Activated CD4-positive, alpha-beta T cell treated with anti-CD3 and anti-CD28 coated beads for 24 hours (primary cell): Measurements from ENCODE around the gene TSHB.
A peak's percentile ranks its signal among the peaks of the same experiment; 100 is the strongest.
"Not testable (repeated sequence)": the region's sequence is repeated elsewhere in the genome, so short reads cannot be mapped to it uniquely, and the experiment has no call there.

Source experiments
- DNase-seq, 2 donors: peaks; one replicate each; pipeline ENCODE4 v3.0.0-alpha.2; 2020; ENCODE audit warnings: low read depth in 2 of 2

Gene TSHB

DNA sequence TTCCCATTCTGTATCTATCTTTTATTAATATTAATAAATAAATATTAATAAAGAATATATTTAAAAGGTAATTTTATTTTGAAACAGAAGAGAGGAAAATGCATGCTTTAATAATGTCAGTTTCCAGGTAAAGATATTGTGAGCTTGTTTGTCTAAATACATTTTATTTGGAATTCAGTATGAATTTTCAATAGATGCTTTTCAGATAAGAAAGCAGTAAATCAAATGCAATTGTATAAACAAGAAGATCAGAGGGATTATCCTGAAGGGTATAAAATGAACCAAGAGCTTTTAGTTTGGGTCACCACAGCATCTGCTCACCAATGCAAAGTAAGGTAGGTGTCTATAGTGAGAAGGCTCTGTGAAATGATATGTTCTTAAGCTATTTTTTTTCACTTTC is at the start of gene TSHB:
TSHB (plus strand) TSS at position 301 of the 400 bp plus-strand sequence. CDS start 3,537 bp downstream, outside the sequence.
- DNase-seq = no peak

DNA sequence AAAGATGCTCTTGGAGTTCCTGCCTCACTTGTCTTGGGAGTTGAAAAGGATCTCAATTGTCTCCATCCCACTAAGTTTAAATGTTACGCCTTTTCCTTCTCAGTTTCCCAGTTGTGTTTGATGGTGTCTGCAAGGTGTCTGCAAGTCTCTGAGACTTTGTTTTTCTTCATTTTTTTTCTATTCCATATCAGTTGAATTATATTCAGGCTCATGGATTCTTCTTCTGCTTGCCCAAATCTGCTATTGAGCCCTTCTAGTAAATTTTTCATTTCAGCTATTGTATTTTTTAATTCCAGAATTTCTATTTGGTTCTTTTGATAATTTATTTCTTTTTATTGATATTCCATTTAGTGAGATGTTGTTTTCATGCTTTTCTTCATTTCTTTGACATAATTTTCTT is 47.4 kb upstream of the TSHB start:
- no peak for DNase-seq

DNA sequence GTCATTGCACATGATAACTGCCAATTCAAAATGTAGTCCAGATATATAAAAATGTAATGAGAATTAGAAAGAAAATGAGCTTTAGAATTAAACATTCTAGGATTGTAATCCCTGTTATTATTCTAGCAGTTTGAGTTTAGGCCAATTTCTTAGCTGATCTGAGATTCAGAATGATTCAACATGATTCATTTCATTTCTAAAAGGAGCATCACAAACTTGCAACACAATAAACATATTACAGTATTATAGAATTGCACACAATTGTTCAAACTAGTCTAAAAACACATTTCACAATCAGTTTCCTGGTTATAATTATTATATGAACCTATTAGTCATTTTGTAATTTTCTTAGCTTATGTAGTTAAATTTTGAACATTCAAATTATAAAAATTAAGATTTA is 43.3 kb upstream of the TSHB start:
- no peak for DNase-seq

DNA sequence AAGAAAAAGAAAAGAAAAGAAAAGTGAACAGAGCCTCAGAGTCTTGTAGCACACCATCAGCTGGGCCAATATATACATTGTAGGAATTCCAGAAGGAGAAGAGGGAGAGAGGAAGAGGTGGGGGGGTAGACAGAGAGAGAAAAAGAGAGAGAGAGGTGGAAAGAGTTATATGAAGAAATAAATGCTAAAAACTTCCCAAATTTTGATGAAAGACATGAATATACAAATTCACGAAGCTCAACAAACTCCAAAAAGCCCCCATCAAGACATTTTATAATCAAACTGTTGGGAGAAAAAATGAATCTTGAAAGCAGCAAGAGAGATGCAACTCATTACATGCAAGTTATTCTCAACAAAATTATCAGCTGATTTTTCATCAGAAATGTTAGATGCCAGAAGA is 41.5 kb upstream of the TSHB start:
- DNase-seq = no peak

DNA sequence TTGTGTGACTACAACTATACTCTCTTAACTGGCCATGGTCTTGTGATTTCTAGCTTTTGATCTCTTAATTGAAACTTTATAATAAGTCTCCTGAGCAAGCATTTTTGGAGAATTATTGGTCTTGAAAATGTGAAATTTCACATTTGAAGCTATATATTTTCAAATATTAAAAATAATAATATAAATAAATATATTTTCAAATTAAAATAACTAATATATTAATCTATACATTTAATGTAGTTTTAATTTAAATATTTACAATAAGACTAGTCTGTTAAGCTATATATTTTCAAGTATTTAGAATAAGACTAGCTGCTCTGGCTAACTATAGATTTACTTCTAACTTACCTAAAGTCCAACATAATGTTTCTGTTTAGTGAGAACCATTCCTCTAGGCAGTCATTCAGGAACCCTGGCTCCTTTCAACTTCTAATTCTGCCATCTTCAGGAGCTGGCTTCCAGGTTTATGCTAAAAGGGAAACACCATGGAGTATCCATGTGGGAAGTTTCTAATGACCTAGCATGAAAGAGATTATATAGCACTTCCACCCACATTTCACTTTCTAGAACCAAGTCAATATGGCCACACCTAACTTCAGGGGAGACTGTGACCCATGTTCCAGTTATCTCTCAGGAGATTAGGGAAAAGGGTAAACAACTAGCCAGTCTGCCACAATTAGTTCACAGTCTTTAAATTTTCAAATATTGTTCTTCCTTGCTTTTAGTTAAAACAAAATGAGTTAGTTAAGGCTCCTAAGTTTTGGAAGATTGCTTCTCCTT is 31.9 kb upstream of the TSHB start:
- no peak for DNase-seq

DNA sequence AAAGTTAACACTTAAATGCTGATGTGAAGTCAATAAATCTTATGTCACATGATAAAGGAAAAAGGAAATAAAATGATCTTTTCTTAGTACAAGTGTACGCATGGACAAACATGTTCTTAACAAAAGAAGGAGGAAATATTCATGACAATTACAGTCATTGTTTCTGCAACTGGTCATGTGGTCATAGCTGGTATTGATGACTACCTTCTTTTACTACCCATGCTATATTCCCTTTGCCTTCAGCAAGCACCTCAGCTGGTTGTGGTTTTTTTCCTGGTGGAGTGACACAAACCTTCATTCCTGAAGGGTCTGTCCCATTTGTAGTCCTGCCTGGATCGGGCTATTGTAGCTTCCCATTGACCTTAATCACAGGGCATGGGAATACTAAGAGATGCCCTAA is 23.4 kb upstream of the TSHB start:
- no peak for DNase-seq

DNA sequence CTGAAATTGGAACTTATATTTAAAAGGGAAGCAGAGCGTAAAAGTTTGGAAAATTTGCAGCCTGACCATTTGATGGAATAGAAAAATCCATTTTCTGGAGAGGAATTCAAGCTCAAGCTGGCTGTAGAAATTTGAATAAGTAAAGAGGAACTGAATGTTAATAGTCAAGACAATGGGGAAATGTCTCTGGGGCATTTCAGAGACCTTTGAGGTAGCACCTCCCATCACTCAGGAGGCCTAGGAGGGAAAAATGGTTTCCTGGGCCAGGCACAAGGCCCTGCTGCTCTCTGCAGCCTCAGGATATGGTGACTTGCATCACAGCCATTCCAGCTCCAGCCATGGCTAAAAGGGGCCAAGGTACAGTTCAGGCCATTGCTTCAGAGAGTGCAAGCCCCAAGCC is 17.6 kb upstream of the TSHB start:
- DNase-seq = no peak

DNA sequence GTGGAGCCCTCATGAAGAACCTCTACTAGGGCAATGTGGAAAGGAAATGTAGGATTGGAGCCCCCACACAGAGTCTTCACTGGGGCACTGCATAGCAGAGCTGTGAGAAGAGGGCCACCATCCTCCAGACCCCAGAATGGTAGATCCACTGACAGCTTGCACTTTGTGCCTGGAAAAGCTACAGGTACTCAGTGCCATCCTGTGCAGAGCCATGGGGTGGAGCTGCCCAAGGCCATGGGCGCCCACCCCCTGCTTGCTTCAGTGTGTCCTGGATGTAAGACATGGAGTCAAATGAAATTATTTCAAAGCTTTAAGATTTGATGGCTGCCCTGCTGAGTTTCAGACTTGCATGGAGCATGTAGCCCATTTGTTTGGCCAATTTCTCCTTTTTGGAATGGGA is 17.2 kb upstream of the TSHB start:
- no peak for DNase-seq

DNA sequence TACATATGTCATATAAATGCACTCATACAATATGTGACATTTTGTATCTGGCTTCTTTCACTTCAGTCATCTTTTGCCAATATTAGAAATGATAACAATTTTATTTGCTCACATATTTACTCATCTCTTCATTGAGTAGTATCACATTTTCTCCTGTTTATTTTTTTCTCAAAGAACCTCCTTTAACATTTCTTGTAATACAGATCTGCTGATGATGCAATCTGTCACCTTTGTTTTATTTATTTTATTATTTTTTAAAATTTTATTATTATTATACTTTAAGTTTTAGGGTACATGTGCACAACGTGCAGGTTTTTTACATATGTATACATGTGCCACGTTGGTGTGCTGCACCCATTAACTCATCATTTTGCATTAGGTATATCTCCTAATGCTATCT is 15.8 kb upstream of the TSHB start:
- DNase-seq = no peak

DNA sequence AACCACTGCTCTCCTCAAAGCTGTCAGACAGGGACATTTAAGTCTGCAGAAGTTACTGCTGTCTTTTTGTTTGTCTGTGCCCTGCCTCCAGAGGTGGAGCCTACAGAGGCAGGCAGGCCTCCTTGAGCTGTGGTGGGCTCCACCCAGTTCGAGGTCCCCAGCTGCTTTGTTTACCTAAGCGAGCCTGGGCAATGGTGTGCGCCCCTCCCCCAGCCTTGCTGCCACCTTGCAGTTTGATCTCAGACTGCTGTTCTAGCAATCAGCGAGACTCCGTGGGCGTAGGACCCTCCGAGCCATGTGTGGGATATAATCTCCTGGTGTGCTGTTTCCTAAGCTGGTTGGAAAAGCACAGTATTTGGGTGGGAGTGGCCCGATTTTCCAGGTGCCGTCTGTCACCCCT is 10.1 kb upstream of the TSHB start:
- not testable (repeated sequence) for DNase-seq

DNA sequence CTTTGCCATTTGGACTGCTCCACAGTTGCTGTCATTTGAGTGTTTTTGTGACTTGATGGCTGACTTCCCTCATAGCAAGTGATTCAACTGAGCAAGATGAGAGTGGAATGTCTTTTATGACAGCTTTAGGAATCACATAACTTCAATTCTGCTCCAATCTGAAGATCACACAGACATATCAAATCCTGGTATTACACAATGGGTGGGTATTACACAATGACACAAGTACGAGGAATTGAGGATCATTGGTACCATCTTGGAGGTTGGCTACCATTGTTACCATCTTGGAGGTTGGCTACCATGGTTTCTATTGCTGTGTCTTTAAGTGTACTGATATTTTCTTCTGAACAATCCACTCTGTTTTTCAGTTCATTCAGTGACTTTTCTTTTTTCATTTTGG is 8.5 kb upstream of the TSHB start:
- no peak for DNase-seq

DNA sequence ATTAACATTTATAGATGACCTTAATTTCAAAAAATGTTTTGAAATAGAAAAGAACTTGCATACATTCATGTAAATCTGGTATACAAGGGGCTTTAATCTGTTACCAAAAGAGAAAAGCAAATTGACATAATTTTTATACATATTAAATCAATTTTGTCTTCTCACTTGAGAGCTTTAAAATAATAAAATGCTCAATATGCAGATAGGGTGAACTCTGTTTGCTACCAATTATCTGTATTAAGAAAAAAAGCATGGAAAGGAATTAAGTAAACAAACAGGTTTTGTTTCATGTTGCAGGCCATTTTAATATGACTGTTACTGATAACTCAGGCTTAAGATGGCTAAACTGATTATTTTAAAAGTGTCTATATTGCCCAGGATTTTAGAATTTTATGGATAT is 6.0 kb upstream of the TSHB start:
- no peak for DNase-seq

DNA sequence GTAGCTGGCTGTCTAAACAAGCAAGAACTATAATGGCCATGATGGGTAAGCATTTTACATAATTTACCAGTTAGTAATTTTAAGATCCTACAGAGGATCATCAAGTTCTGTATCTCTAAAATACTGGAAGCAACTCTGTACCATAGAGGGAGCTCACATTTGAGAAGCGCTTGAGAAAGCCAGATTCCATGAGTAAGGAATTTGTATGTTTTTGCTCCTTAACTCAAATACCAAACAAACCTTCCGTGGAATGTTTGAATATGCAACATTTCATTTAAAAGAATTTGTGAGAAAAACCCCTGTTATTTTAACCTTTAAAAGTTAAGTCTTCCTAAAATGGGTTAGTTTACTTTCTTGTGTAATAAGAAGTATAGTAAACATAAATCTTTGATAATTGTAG is 2.0 kb downstream of the TSHB start:
- DNase-seq = no peak

DNA sequence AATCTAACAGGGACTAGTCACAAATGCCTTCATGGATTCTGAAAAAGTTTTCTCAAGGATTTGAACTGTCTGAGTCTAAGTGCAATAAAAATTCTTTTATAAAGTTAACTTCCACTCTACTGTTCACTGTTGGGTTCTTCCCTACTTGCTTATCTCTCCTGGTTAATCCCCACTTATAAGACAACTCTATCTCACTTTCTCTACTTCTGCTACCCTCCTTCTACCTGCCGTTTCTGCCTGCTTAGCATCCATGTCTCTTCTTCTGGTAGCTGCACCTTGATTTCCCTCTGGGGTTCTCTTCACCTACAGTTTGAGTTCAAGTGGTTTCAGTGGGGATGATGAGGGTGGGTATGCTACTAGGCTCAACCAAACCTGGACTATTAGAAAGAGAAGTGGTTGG is 6.0 kb downstream of the TSHB start:
- no peak for DNase-seq

DNA sequence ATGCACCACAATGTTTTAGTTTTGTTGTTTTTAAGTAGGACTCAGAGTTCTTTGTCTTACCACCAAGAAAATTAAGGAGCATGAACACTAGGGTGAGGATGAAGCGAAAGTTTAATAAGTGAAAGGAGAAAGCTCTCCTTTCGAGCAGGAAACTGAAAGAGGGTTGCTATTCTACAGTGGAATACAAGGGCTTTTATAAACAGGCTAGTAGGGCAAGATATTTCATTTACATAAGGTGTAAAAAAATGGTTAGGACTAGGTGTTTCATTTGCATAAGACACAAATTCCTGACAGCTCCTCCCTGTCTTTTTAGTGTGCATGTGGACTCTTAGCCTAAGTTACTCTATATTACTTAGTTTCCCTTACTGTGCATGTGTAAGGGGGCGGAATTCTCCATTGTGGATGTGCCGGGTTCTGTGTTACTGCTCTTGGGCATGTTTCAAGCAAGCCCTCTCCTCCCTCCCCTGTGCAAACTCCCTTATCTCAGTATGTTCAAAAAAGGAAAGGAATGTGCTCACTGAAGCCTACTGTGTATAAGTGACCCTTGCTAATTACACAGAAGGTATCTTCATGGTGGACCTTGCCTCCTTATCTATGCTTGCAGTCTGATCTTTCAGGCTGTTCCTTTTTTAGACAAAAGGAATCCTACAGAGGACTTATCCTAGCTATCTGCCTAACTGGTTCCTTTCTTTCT is 7.3 kb downstream of the TSHB start:
- no peak for DNase-seq

DNA sequence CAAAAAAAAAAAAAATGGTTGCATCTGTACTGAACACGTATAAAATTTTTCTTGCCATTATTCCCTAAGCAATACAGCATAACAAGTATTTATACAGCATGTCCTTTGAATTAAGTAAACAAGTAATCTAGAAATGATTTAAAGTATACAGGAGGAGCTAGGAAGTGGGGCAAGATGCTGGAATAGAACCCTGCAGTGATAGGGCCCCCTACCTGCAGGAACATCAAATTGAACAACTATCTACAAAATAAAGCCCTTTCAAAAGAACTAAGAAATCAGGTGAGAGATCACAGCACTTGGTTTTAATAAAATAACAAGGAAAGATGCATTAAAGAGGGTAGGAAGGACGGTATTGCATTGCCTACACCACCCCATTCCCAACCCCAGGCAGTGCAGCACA is 10.9 kb downstream of the TSHB start:
- no peak for DNase-seq

DNA sequence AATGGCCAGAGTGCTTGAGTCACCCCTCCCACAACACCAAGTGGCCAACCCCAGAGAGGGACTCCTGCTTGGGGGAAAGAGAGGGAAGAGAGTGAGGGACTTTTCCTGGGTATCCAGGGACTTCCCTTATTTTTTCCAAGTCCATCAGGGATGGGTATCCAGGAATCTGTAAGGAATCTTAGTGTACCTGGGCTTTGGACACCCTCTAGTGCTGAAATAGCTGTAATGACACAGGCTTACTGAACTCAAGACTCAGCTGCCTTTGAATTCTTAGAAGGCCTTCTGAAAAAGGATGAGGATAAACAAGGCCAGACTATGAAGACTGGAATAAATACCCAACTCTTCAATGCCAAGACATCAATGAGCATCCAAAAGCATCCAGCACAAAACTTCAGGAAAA is 12.0 kb downstream of the TSHB start:
- DNase-seq = no peak

DNA sequence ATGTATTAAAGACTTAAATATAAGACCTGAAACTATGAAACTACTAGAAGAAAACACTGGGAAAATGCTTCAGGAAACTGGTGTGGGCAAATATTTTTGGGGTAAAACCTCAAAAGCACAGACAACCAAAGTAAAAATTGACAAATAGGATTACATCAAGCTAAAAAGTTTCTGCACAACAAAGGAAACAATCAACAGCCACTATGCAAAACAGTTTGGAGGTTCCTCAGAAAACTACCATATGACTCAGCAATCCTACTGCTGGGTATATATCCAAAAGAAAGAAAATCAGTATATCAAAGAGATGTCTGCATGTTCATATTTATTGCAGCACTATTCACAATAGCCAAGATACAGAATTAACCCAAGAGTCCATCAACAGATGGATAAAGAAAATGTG is 17.1 kb downstream of the TSHB start:
- no peak for DNase-seq

DNA sequence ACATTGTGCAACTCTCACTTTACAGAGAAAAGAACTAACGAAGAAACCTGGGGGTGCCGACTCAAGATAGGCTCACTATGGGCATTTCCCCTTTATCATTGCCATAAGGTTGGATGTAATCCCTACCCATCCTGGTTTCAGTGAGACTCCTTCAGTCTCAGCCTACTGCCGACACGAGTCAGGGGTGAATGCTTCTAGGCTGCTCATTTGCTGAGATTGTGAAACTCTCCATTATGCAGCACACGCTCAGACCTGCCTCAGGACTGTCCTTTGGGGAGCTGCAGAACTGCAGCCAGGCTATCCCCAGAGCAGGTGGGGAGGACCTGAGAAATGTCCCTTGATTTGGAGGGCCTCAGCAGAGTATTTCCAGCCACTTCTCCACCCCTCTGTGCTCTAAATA is 22.2 kb downstream of the TSHB start:
- DNase-seq = no peak

DNA sequence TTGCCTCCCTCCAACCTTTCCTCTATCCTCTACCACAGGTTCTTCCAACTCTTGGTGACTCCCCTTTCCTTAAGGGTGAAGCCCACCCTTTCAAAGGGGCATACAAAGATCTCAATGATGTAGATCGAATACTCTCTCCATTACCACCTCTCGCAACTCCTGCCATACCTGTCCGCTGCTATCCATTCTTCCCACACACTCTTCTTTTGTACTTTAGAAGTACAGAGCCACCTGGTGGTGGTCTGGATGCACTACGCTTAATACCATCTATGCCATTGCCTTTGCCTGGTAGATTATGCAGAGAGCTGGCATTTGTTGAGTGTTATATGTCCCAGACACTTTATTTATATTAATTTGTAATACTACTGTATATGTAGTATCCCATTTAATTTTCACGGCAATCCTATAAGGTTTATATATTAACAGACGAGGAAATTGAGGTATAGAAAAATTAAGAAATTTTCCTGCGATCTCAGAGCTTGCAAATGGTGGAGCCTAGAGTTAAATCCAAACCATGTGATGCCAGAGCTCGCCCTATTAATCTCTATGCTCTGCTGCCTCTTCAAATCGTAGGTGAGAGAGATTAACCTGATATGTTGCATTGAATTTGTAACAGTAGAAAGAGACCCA is 22.9 kb downstream of the TSHB start:
- peak; percentile 33 to 35 for DNase-seq

DNA sequence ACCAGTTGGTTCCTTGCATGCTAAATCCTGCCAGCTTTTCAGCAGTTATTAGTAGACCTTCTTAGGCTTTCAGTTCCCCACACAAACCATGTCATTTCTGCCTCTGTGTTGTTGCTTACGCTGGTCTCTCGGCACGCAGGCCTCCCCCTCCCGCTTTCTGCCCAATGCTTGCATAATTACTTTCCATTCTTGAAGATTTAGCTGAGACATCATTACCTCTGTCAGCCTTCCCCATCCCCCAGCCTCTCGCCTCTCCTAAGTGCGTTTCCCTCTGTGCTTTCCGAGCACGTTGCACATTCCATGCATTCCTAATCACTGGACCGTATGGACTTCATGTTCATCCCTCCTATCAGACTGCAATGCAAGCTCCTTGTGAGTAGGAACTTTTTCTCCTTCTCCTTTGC is 26.8 kb downstream of the TSHB start:
- DNase-seq = no peak

DNA sequence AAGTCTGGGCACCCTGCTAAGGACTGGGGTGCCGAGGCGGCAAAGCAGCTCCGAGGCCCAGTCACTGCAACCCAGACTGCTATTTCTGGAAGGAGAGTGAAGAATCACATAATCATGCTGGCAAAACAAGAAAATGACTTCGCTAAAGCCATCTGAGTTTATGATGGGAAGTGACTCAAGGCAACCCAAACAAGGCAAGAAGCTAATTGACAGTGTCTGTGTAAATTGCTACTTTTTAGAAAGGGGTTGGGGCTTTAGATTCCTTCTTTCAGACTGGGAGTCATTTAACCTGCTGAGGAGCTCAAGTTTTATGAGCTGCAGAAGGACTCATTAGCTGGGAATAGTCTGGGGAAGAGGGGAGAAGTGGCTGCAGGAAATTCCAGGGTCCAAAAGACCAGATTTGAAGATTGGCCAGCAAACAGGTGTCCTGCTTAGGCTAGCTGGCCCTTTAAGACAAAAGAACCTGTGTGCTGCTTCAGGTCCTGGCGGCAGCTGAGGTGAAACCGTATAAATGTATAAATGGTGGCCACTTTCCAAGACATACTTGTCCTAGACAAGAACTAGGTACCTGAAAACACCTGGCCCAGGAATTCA is 28.1 kb downstream of the TSHB start:
- no peak for DNase-seq

DNA sequence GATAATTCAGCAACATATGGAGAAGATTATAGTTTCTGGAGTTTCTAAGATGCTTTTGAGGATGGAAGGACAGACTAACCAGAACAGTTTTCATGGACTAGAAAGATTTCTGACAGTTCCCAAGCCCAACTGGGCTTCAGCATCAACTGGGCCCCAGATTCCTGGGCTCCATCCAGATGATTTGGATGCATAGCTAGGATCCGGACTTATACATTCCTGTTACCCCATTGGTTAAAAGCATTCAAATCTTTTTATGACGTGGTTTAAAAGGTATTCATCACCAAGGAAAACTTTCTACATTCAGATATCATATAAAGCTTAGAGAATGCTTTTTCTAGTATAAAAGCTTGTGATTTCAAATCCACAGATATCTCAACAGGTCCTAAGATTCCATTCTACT is 29.7 kb downstream of the TSHB start:
- DNase-seq = no peak
